Measurements from ENCODE around the gene NPR3.

DNA sequence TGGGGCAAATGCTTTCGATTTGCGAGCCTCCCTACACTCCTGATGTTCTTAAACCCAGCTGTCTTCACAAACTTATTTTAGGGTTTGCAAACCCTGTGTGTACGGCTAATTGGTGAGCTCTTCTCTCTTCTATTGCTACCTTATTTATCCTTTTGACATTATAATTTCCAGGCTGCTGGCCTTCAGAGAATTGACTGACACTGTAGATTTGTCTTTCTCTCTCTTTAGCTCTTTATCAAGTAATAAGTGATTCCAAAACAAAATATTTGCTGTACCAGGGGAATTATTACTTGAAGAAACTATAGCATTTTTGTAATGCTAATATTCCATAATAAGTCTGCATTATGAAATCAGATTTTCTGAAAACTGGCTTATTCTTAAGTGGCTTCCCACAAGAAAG is 92.5 kb downstream of the NPR3 start:
- TF ChIP-seq, protein P1, sequence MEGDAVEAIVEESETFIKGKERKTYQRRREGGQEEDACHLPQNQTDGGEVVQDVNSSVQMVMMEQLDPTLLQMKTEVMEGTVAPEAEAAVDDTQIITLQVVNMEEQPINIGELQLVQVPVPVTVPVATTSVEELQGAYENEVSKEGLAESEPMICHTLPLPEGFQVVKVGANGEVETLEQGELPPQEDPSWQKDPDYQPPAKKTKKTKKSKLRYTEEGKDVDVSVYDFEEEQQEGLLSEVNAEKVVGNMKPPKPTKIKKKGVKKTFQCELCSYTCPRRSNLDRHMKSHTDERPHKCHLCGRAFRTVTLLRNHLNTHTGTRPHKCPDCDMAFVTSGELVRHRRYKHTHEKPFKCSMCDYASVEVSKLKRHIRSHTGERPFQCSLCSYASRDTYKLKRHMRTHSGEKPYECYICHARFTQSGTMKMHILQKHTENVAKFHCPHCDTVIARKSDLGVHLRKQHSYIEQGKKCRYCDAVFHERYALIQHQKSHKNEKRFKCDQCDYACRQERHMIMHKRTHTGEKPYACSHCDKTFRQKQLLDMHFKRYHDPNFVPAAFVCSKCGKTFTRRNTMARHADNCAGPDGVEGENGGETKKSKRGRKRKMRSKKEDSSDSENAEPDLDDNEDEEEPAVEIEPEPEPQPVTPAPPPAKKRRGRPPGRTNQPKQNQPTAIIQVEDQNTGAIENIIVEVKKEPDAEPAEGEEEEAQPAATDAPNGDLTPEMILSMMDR (IDR thresholded peaks at IDR 0.05), result no peak
- TF ChIP-seq POLR2A (IDR thresholded peaks at IDR 0.05) (no peak), EP300 (IDR thresholded peaks at IDR 0.05) (no peak)

All from ovary (tissue), 3 donors.